ENCODE results near the gene PRRX2. TPM values are rescaled to one million over a fixed set of nuclear protein-coding genes. Genes with fewer than 3 reads are reported as not detected.
A peak's percentile ranks its signal among the peaks of the same experiment; 100 is the strongest.

The PRRX2 gene
- total and polyA plus RNA-seq, 2 of the 13 experiments (the other 11 are each of a cell fraction or from before 2014, with no cell fraction given) = 0.05 TPM; not detected in 1

DNA sequence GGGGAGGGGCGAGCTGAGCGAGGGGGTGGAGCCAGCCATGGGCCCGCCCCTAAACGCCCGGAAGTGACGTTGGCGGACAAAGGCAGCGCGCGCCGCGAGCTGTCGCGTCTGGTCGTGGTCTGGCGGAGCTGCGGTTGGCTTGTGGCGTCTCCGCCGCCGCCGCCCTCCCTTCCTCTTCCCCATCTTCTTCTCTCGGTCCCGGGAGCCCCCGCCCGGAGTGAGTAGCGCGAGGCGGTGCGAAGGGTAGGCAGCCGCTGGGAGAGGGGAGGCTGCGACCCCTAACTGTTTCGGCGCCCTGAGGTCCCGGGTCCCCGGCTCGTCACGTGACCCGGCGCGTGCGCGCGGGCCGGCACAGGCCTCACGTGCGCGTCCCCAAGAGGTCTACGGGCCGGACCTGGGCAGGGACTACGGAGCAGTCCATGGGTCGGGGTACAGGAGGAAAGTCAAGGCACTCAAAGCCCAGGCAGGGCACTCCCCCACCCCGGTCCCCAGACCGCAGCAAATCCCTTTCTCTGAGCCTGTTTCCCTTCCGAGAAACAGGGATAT is 39.3 kb upstream of the PRRX2 start, which contains the start of gene NTMT1 (continued):
- no peak for TF ChIP-seq HNF1A (IDR thresholded peaks at IDR 0.05; ENCODE audit: low read depth)
- TF ChIP-seq HNF1A (CRISPR knock-in tag; IDR thresholded peaks at IDR 0.05; ENCODE audit: borderline replicate concordance) = peak; percentile 11; the same call in 1 of the 2 replicates
- peak; percentile 71; the same call in 1 of the 2 replicates for TF ChIP-seq ZNF563 (CRISPR knock-in tag; IDR thresholded peaks at IDR 0.05)
- TF ChIP-seq MED1 (CRISPR knock-in tag; IDR thresholded peaks at IDR 0.05) = peak; percentile 37; the same call in 1 of the 2 replicates
- no peak for TF ChIP-seq ZNF343 (CRISPR knock-in tag; IDR thresholded peaks at IDR 0.05)
- TF ChIP-seq PPARG (CRISPR knock-in tag; conservative IDR thresholded peaks at IDR 0.05) = 0 out of 2 replicates have a peak, but pooled peaks have one; percentile 32
- no peak for TF ChIP-seq ZBTB40 (IDR thresholded peaks at IDR 0.05)
- TF ChIP-seq ZBTB40 (CRISPR knock-in tag; IDR thresholded peaks at IDR 0.05) = peak; percentile 69
- peak; percentile 57; the same call in 1 of the 2 replicates for TF ChIP-seq KLF15 (CRISPR knock-in tag; IDR thresholded peaks at IDR 0.05; ENCODE audit: borderline replicate concordance)
- TF ChIP-seq ZNF691 (CRISPR knock-in tag; IDR thresholded peaks at IDR 0.05; ENCODE audit: borderline replicate concordance, low read depth) = peak; percentile 47; the same call in 1 of the 2 replicates
- TF ChIP-seq, protein P1, sequence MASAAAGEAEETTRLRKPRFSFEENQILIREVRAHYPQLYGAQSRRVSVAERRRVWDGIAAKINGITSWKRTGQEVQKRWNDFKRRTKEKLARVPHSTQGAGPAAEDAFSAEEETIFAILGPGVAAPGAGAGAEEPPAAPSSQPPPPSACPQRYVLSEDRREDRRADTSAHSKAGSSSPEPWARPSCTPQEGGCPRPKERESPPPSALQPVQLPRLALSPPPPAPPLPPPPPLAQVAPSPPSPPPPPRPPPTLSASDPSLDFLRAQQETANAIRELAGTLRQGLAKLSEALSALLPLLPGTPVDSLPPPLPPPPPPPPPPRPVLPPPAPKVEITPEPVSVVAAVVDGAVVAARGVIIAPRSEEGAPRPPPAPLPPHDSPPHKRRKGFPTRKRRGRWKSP (CRISPR knock-in tag; IDR thresholded peaks at IDR 0.05) = peak; percentile 74
- TF ChIP-seq HBP1 (CRISPR knock-in tag; IDR thresholded peaks at IDR 0.05; ENCODE audit: low read depth) = peak; percentile 77; the same call in 1 of the 2 replicates

Data from HepG2 (cell line).